Stromal cell of bone marrow (primary cell): ENCODE measurements around the gene DUSP16.

Source experiments
- DNase-seq: peaks from one replicate; pipeline ENCODE4 v3.0.0-alpha.2; 2012; ENCODE audit warnings: low read depth

The DUSP16 gene

DNA sequence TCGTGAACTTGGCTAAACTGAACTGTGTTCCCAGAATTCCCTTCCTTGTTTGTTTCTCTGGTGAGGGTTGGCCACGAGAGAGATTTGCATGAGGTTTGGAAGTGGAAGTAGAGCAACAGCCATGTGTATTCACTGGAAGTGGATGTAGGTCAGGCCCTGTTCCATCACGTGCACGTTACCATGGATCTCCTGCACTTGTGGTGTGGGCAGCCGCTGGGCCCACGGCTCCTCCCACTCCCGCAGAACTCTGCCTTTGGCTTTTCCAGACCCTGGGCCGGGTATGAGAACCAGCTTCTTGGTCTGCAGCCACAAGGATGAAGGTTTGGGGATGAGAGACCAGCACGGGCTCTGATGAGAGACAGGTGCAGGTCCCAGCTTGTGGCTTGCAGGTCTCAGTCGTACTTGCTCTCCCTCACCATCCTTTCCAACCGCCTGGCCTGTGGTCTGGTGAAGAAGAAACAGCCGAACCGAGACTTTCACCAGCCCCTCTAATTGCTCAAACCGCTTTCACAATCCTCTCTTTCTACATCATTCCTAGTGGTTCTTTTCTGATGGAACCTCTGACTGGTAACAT, 94.9 kb downstream of the DUSP16 start:
- DNase-seq: peak; percentile 75

GRCh38 chr12:12467264-12467663, 95.4 kb downstream of the DUSP16 start:
- no peak for DNase-seq

- DNase-seq: no peak
Observed at GRCh38 chr12:12466157-12466556, 96.5 kb downstream of the DUSP16 start.

DNA sequence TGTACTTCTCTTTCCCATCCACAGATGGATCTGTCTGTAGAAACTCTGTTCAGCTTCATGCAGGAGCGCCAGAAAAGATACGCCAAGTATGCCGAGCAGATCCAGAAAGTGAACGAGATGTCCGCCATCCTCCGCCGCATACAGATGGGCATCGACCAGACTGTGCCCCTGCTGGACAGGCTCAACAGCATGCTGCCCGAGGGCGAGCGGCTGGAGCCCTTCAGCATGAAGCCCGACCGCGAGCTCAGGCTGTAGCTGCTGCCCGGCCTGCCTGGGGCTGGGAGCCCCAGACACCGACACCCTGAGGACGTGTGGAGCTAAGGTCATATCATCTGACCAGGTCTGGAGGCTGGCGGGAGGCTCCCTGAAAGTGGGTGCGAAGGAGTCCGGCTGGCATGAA, 97.1 kb downstream of the DUSP16 start:
- DNase-seq: no peak

DNA sequence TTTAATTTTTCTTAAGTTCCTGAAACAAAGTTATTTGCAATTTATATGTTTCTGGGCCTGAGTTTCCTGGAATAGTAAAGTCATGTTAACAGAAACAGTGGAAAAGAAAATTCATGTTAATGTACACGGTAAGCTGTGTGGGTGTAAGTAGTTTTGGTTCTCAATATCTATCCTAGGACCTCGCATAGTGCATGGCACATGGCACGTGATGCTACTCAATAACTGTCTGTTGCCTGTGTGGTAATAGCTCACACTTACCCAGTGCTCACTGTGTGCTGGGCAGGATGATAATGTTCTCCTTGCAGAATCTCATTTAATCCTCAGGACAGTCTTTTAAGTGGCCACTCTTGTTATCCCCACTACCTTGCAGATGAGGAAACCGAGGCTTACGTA, 100.7 kb downstream of the DUSP16 start:
- DNase-seq: no peak

GRCh38 chr12:12460935-12461922, 101.4 kb downstream of the DUSP16 start:
- no peak for DNase-seq

DNA sequence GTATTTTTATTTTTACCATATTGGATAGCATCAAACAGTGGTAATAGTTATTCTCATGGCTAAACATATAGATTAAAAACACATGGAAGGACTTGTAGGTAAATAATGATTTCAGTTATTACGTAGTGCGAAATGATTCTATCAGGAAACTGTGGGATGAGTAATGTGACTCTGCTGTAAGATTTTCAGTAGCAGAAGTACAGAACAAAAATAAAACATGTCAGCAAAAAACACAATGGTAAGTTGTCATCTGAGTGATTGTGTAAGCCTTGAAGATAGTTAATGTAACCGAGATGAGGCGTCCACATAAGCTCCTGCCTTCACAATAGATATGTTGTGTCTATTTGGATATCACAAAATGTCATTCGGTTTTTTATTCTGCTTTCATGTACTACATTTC, 106.0 kb downstream of the DUSP16 start:
- peak; percentile 57 for DNase-seq

DNA sequence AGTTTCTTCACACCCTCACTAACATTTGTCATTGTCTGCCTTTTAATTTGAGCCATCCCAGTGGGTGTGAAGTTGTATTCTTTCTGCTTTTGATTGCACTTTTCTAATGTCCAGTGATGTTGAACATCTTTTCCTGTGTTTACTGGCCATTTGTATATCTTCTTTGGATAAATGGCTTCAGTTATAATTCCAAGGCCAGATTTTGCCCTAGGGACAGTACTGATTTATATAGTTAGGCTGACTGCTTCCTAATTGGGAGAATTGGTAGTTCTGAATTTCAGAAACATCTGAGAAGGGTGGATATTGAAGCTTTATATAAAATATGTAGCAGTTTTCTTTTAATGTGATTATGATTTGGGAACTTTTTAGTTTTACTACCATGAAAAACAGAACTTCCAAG, 108.3 kb downstream of the DUSP16 start:
- DNase-seq: no peak

DNA sequence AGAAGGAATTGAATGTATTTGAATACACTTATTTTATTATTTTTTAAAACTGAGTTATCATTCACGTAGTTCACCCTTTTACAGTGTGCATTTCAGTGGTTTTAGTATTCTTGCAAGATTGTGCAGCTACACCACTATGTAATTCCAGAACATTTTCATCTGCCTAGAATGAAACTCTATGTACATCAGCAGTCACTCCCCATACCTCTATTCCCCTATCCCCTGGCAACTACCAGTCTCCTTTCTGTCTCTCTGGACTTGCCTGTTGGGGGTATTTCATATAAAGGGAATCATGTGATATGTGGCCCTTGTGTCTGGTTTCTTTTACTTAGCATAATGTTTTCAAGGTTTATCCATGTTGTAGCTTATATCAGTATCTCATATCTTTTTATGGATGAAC, 109.0 kb downstream of the DUSP16 start:
- no peak for DNase-seq

DNA sequence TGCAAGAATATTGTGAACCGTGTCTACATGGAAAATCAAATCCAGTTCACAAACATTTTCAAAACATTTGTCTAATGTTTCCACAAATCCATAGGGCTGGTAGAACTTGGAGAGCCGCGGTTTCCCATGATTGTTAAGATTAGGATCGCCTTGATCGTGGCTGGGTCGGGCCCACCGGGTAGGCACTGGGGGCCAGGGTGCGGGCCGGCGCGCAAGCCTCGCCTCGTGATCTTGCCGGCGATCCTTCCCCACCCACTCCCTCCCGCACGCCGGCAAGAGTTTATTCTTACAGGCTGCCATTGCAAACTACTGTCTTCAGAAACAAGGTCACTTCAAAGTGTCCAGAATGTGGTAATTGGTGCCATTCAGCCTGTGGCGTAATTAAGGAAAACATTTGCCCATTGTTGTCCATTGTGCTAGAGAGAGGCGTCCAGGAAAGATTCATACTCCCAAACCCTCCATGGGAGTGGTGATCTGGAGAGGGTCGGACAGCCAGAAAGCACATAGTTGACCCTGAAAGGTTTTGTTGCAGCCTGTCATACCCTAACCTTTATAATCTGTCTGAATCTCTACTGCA, 110.2 kb downstream of the DUSP16 start:
- DNase-seq: no peak

- DNase-seq: no peak
Observed at GRCh38 chr12:12451098-12451497, 111.6 kb downstream of the DUSP16 start.

DNA sequence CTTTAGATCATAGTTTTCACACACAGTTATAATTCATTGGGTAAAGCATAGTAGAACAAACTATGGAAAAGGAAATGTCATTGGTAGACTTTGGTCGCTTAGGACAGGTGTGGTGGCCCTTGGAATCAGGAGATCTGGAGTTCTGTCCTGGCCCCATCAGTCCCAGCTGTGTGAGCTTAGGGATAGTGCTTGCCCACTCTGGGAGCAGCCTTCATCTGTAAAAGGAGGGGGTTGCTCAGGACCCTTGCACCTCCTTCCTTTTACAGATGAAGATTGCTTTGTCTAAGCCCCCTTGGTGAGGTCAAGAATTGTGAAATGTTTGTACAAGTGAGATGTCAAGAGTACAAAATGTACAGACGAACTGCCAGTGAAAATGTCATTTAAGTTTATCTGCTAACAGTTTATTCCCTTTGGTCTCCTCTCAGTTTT, 112.6 kb downstream of the DUSP16 start:
- DNase-seq: no peak

DNA sequence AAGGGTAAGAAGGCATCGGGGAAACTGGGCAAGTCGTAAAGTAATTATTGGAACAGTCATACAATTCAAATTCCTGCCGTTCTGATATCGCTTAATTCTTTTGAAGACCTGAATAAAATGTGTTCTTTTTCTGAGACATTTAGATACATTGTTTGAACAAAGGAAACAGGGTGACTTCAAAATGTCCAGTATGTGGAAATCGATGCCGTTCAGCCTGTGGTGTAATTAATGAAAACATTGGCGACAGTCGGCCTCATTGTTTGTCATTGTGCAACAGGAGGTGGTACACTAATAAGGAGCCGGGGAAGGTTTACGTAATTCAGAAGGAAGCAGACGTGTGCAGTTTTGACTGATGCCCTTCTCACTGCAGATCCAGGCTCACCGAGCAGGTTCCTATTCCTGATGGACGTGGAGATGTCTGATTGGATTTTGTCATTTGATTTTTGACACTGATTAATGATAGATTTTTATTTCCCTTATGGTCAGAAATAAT, 113.1 kb downstream of the DUSP16 start:
- no peak for DNase-seq

GRCh38 chr12:12447837-12448236, 114.8 kb downstream of the DUSP16 start:
- no peak for DNase-seq

DNA sequence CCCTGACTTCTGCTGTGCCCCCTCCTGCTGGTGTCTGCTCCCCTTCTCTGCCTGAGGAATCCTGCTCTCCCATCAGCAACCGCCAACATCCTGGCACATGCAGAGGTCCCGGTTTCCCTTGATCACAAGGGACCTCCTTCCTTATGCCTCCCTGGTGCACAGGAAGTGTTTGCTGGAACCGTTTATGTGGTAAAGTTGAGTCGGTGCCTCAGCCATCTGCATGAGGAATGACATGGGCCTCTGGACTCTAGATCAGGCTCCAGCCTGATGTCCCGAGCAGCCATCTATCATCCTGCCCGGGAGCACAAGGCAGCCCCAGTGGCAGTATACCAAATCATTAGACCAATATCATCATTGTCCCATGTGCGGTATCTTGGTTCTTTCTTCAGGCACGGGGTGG, 115.4 kb downstream of the DUSP16 start:
- DNase-seq: no peak

DNA sequence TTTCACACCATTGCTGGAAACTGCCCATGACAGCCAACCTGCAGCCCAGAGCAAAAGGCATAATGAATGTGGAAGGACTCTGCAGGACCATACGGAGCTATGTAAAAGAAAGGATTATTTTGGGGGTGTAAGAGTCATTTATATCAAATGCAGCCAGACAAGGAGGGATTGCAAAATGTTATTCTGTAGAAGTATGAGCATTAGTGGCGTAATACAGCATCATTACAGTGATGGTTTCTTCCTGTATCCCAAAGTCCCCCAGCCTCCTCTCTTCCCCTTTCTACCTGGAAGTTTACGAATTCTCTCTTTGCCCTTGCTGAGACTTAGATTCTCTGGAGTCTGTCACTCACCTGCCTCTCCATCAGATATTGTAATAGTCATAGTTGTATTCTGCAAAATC, 115.9 kb downstream of the DUSP16 start:
- DNase-seq: no peak

DNA sequence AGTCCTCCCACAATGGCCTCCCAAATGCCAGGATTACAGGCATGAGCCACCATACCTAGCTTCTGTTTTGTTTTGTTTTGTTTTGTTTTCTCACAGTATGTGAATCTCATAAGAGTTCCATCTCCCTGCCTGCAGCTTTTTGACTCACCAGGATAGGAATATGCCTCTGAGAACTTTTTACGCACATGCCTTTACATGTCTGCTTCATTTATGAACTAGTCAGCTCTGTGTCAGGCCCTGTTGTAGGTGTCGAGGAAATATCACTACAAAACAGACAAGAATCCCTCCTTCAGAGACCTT, 116.8 kb downstream of the DUSP16 start:
- DNase-seq: no peak

DNA sequence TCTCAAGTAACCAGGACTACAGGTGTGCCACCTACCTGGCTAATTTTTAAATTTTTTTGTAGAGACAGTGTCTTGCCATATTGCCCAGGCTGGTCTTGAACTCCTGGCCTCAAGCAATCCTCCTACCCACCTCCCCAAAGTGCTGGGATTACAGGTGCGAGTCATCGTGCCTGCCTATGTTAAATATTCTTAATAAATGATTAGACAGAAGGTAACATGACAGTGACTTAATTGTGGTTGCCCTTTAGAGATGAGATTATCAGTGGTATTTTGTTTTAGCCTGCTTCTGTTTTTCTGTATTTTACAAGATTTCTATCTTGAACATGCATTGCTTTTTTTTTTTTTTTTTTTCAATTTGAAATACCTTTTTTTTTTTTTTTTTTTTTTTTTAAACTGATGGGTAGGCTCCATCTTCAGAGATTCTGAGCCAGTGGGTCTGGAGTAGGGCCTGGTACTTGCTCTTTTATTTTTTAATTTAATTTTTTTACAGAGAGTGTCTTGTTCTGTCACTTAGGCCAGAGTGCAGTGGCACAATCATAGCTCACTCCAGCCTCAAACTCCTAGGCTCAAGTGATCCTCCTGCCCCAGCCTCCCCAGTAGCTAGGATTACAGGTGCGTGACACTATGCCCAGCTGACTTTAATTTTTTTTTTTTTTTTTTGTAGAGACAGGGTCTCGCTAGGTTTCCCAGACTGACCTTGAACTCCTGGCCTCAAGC, 117.3 kb downstream of the DUSP16 start:
- DNase-seq: no peak

GRCh38 chr12:12443431-12443878, 119.2 kb downstream of the DUSP16 start:
- DNase-seq: peak; percentile 66

DNA sequence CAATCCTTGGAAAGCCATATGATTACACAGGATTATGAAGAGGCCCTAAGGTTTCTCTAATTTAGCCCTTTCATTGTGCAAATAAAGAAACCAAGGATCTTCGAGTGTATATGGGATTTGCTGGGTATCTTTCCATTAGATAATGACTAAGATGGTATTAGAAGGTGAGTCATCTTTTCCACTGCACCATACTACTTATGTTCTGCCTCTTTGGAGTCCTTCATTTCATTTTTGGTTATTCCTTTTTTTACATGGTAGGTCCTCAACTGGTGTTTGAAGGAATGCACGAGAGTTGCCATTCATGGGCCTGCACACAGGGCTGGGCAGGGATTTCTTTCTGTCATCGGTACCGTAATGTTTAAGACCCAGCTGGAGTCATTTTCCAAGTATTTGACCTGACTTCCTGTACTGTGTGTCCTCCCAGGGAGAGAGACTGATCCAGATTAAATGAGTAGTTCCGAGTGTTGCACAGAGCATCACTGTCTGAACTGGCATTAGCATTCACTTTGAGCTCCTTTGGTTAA, 120.1 kb downstream of the DUSP16 start:
- peak; percentile 47 for DNase-seq

DNA sequence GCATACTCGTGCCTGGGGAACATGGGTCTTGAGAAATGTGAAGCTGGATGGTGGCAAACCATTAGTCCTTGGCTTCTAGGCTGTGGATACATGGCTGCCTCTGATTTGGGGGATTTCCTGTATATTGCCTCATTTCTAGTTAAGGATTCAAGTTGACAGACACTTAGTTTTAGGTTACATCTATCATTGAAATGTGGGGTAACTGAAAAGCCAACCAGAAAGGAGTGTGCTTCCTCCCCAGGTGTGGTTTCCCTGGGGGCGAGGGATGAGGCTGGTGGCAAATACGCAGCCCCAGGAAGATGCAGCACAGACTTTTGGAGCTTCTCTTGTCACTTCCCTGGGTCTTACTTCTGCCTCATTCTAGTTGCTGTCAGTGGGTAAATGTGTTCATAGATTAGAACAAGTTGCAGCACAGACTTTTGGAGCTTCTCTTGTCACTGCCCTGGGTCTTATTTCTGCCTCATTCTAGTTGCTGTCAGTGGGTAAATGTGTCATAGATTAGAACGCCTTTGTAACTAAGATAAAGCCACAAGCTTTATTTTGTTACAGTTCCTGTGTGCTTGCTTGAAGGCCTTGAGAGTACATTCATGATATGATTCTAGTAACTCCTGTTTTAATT, 120.7 kb downstream of the DUSP16 start:
- DNase-seq: no peak

DNA sequence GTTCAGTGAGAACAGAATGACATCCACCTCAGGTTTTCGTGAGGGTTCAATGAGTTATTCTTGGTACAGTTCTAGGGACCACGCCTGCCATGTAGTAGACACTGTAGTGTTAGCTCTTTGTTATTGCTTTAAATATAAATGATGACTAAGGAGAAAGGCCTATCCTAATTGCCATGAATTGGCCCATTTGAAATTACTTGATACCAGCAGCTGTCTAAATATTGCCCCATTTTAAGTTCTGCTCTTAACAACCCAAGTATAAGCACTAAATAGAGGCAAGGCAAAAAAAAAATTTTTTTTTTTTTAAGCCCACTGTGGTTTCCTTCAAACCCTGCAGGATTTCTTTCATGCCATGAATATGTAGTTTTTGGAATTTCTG, 121.2 kb downstream of the DUSP16 start:
- no peak for DNase-seq
